ENCODE data around the gene TCF12.

Gene TCF12

GRCh38 chr15:57321973-57322601 is 403.6 kb downstream of the TCF12 start:
- no peak overlapping the region for H3K27ac Mint-ChIP-seq
- no peaks in the 10 kb centered on the region for H3K36me3 Mint-ChIP-seq (ENCODE audit: low read depth)
- H3K27me3 Mint-ChIP-seq, result no peaks in the 10 kb centered on the region
- H3K4me1 Mint-ChIP-seq (ENCODE audit: low read depth), result peaks cover 1% of the 10 kb centered on the region
- no peak for DNase-seq
- no peaks in the 10 kb centered on the region for H3K9me3 Mint-ChIP-seq
- H3K4me3 Mint-ChIP-seq, result no peak overlapping the region

- no peaks in the 10 kb centered on the region for H3K27me3 Mint-ChIP-seq
- H3K36me3 Mint-ChIP-seq (ENCODE audit: low read depth), result no peaks in the 10 kb centered on the region
- no peak for DNase-seq
- H3K4me1 Mint-ChIP-seq (ENCODE audit: low read depth), result peaks cover 1% of the 10 kb centered on the region
- no peak overlapping the region for H3K27ac Mint-ChIP-seq
- no peak overlapping the region for H3K4me3 Mint-ChIP-seq
- H3K9me3 Mint-ChIP-seq, result no peaks in the 10 kb centered on the region
Measured at GRCh38 chr15:57322602-57323250, 404.3 kb downstream of the TCF12 start.

- Mint-ChIP-seq H3K27ac (no peak overlapping the region), H3K4me1 (ENCODE audit: low read depth) (peaks cover 1% of the 10 kb centered on the region), H3K27me3 (no peaks in the 10 kb centered on the region), H3K9me3 (no peaks in the 10 kb centered on the region), H3K4me3 (no peak overlapping the region), H3K36me3 (ENCODE audit: low read depth) (no peaks in the 10 kb centered on the region)
- no peak for DNase-seq
Measured at GRCh38 chr15:57323299-57323805, 404.9 kb downstream of the TCF12 start.

GRCh38 chr15:57323806-57324589 is 405.6 kb downstream of the TCF12 start:
- no peak for DNase-seq
- no peak overlapping the region for H3K27ac Mint-ChIP-seq
- peaks cover 1% of the 10 kb centered on the region for H3K4me1 Mint-ChIP-seq (ENCODE audit: low read depth)
- H3K4me3 Mint-ChIP-seq, result no peak overlapping the region
- no peaks in the 10 kb centered on the region for H3K9me3 Mint-ChIP-seq
- peaks cover 2% of the 10 kb centered on the region for H3K27me3 Mint-ChIP-seq
- H3K36me3 Mint-ChIP-seq (ENCODE audit: low read depth), result no peaks in the 10 kb centered on the region

- no peaks in the 10 kb centered on the region for H3K9me3 Mint-ChIP-seq
- H3K4me3 Mint-ChIP-seq, result no peak overlapping the region
- no peak for DNase-seq
- H3K4me1 Mint-ChIP-seq (ENCODE audit: low read depth), result peaks cover 1% of the 10 kb centered on the region
- H3K27ac Mint-ChIP-seq, result no peak overlapping the region
- H3K27me3 Mint-ChIP-seq, result peaks cover 2% of the 10 kb centered on the region
- no peaks in the 10 kb centered on the region for H3K36me3 Mint-ChIP-seq (ENCODE audit: low read depth)
Measured at GRCh38 chr15:57324590-57324890, 406.1 kb downstream of the TCF12 start.

- H3K36me3 Mint-ChIP-seq (ENCODE audit: low read depth), result no peaks in the 10 kb centered on the region
- peaks cover 1% of the 10 kb centered on the region for H3K4me1 Mint-ChIP-seq (ENCODE audit: low read depth)
- H3K27ac Mint-ChIP-seq, result no peak overlapping the region
- no peaks in the 10 kb centered on the region for H3K9me3 Mint-ChIP-seq
- DNase-seq, result no peak
- H3K27me3 Mint-ChIP-seq, result peaks cover 2% of the 10 kb centered on the region
- H3K4me3 Mint-ChIP-seq, result no peak overlapping the region
Measured at GRCh38 chr15:57324944-57325679, 406.7 kb downstream of the TCF12 start.

- no peak for DNase-seq
- Mint-ChIP-seq H3K4me1 (ENCODE audit: low read depth) (peaks cover 4% of the 10 kb centered on the region), H3K4me3 (no peak overlapping the region), H3K27me3 (peaks cover 7% of the 10 kb centered on the region), H3K27ac (no peak overlapping the region), H3K36me3 (ENCODE audit: low read depth) (no peaks in the 10 kb centered on the region), H3K9me3 (no peaks in the 10 kb centered on the region)
Measured at GRCh38 chr15:57326196-57326595, 407.8 kb downstream of the TCF12 start.

GRCh38 chr15:57327985-57328471 is 409.6 kb downstream of the TCF12 start:
- no peaks in the 10 kb centered on the region for H3K36me3 Mint-ChIP-seq (ENCODE audit: low read depth)
- H3K27ac Mint-ChIP-seq, result no peak overlapping the region
- H3K27me3 Mint-ChIP-seq, result peaks cover 7% of the 10 kb centered on the region
- no peaks in the 10 kb centered on the region for H3K9me3 Mint-ChIP-seq
- H3K4me3 Mint-ChIP-seq, result no peak overlapping the region
- DNase-seq, result no peak
- peaks cover 4% of the 10 kb centered on the region for H3K4me1 Mint-ChIP-seq (ENCODE audit: low read depth)

- Mint-ChIP-seq H3K4me1 (ENCODE audit: low read depth) (peaks cover 4% of the 10 kb centered on the region), H3K4me3 (no peak overlapping the region), H3K9me3 (no peaks in the 10 kb centered on the region), H3K27ac (no peak overlapping the region), H3K36me3 (ENCODE audit: low read depth) (no peaks in the 10 kb centered on the region), H3K27me3 (peaks cover 7% of the 10 kb centered on the region)
- no peak for DNase-seq
Measured at GRCh38 chr15:57328479-57328878, 410.0 kb downstream of the TCF12 start.

GRCh38 chr15:57328897-57329296 is 410.5 kb downstream of the TCF12 start:
- DNase-seq, result no peak
- peaks cover 4% of the 10 kb centered on the region for H3K4me1 Mint-ChIP-seq (ENCODE audit: low read depth)
- no peak overlapping the region for H3K27ac Mint-ChIP-seq
- no peaks in the 10 kb centered on the region for H3K9me3 Mint-ChIP-seq
- no peaks in the 10 kb centered on the region for H3K36me3 Mint-ChIP-seq (ENCODE audit: low read depth)
- H3K4me3 Mint-ChIP-seq, result no peak overlapping the region
- H3K27me3 Mint-ChIP-seq, result peaks cover 7% of the 10 kb centered on the region

- H3K9me3 Mint-ChIP-seq, result no peaks in the 10 kb centered on the region
Measured at GRCh38 chr15:57329582-57330367, 411.3 kb downstream of the TCF12 start.

GRCh38 chr15:57330619-57331340 is 412.3 kb downstream of the TCF12 start:
- Mint-ChIP-seq H3K4me3 (no peak overlapping the region), H3K9me3 (no peaks in the 10 kb centered on the region), H3K27me3 (peaks cover 14% of the 10 kb centered on the region), H3K36me3 (ENCODE audit: low read depth) (no peaks in the 10 kb centered on the region), H3K27ac (no peak overlapping the region), H3K4me1 (ENCODE audit: low read depth) (peaks cover 2% of the 10 kb centered on the region)
- no peak for DNase-seq

More at GRCh38 chr15:57329582-57330367, 411.3 kb downstream of the TCF12 start:
- peaks cover 2% of the 10 kb centered on the region for H3K4me1 Mint-ChIP-seq (ENCODE audit: low read depth)
- H3K27ac Mint-ChIP-seq, result no peak overlapping the region
- H3K4me3 Mint-ChIP-seq, result no peak overlapping the region
- peaks cover 12% of the 10 kb centered on the region for H3K27me3 Mint-ChIP-seq
- no peaks in the 10 kb centered on the region for H3K36me3 Mint-ChIP-seq (ENCODE audit: low read depth)
- DNase-seq, result no peak

GRCh38 chr15:57332326-57332725 is 413.9 kb downstream of the TCF12 start:
- H3K9me3 Mint-ChIP-seq, result no peaks in the 10 kb centered on the region
- H3K27ac Mint-ChIP-seq, result no peak overlapping the region
- H3K4me3 Mint-ChIP-seq, result no peak overlapping the region
- DNase-seq, result no peak
- H3K27me3 Mint-ChIP-seq, result peaks cover 14% of the 10 kb centered on the region
- peaks cover 2% of the 10 kb centered on the region for H3K4me1 Mint-ChIP-seq (ENCODE audit: low read depth)
- H3K36me3 Mint-ChIP-seq (ENCODE audit: low read depth), result no peaks in the 10 kb centered on the region
